ENCODE data around the gene TTK.

Gene TTK

GRCh38 chr6:80004173-80005072 lies at the start of gene TTK:
TTK (plus strand) TSS chr6:80004649; CDS start chr6:80005844, 1,195 bp downstream.
- DNase-seq (ENCODE audit: low read depth in 2 of 2), result peak; percentile 85 to 87

- DNase-seq (ENCODE audit: low read depth in 2 of 2), result no peak
Observed at GRCh38 chr6:79954849-79955248, 49.6 kb upstream of the TTK start.

GRCh38 chr6:79964607-79965081 lies 39.8 kb upstream of the TTK start:
- DNase-seq (ENCODE audit: low read depth in 2 of 2), result no peak

GRCh38 chr6:79967178-79967577 lies 37.3 kb upstream of the TTK start:
- DNase-seq (ENCODE audit: low read depth in 2 of 2), result no peak

GRCh38 chr6:79969784-79970183 lies 34.7 kb upstream of the TTK start:
- DNase-seq (ENCODE audit: low read depth in 2 of 2), result no peak

- no peak for DNase-seq (ENCODE audit: low read depth in 2 of 2)
Observed at GRCh38 chr6:79971193-79971592, 33.3 kb upstream of the TTK start.

- no peak for DNase-seq (ENCODE audit: low read depth in 2 of 2)
Observed at GRCh38 chr6:79981652-79982051, 22.8 kb upstream of the TTK start.

GRCh38 chr6:79984261-79984660 lies 20.2 kb upstream of the TTK start:
- DNase-seq (ENCODE audit: low read depth in 2 of 2), result no peak

GRCh38 chr6:79985128-79985527 lies 19.3 kb upstream of the TTK start:
- no peak for DNase-seq (ENCODE audit: low read depth in 2 of 2)

- no peak for DNase-seq (ENCODE audit: low read depth in 2 of 2)
Observed at GRCh38 chr6:79989641-79990040, 14.8 kb upstream of the TTK start.

GRCh38 chr6:79993012-79993910 lies 11.2 kb upstream of the TTK start:
- DNase-seq (ENCODE audit: low read depth in 2 of 2), result no peak

GRCh38 chr6:79993911-79994309 lies 10.5 kb upstream of the TTK start:
- no peak for DNase-seq (ENCODE audit: low read depth in 2 of 2)

GRCh38 chr6:79997728-79998127 lies 6.7 kb upstream of the TTK start:
- DNase-seq (ENCODE audit: low read depth in 2 of 2), result no peak

GRCh38 chr6:80001337-80001736 lies 3.1 kb upstream of the TTK start:
- no peak for DNase-seq (ENCODE audit: low read depth in 2 of 2)

GRCh38 chr6:80003826-80004172 lies 650 bp upstream of the TTK start:
- peak in 1 of 2 experiments; percentile 6 for DNase-seq (ENCODE audit: low read depth in 2 of 2)

GRCh38 chr6:80005406-80005805 lies 957 bp downstream of the TTK start:
- no peak for DNase-seq (ENCODE audit: low read depth in 2 of 2)

- DNase-seq (ENCODE audit: low read depth in 2 of 2), result no peak
Observed at GRCh38 chr6:80006541-80006940, 2.1 kb downstream of the TTK start.

GRCh38 chr6:80009531-80009930 lies 5.1 kb downstream of the TTK start:
- DNase-seq (ENCODE audit: low read depth in 2 of 2), result no peak

- no peak for DNase-seq (ENCODE audit: low read depth in 2 of 2)
Observed at GRCh38 chr6:80010288-80010687, 5.8 kb downstream of the TTK start.

GRCh38 chr6:80015839-80016435 lies 11.5 kb downstream of the TTK start:
- no peak for DNase-seq (ENCODE audit: low read depth in 2 of 2)

- no peak for DNase-seq (ENCODE audit: low read depth in 2 of 2)
Observed at GRCh38 chr6:80020381-80021120, 16.1 kb downstream of the TTK start.

Measured in fibroblast of skin of left biceps (primary cell).